Hepatocyte (in vitro differentiated cells): ENCODE data around the gene ATMIN. TPM values are rescaled to one million over a fixed set of nuclear protein-coding genes. Genes with fewer than 3 reads are reported as not detected.

Source experiments
- DNase-seq: peaks from one replicate; pipeline ENCODE4 v3.0.0-alpha.2; 2016; ENCODE audit warnings: low spot score
- H2AFZ ChIP-seq: fragments of 200-600 bp; sonication (generic); 2 replicates; pipeline ENCODE4 v1.6.0; 2016; ENCODE audit warnings: antibody characterized with exemption, mild to moderate bottlenecking
- H3K27ac ChIP-seq: fragments of 200-600 bp; sonication (generic); 2 replicates; pipeline ENCODE4 v1.5.1; 2016; ENCODE audit warnings: mild to moderate bottlenecking
- H3K27me3 ChIP-seq: fragments of 200-600 bp; sonication (generic); 2 replicates; pipeline ENCODE4 v1.6.1; 2016
- H3K36me3 ChIP-seq: fragments of 200-600 bp; sonication (generic); replicated peaks from 2 replicates; pipeline ENCODE4 v1.5.1; 2016; ENCODE audit warnings: low read depth; ENCODE audit not compliant: insufficient read depth
- H3K4me1 ChIP-seq: fragments of 200-600 bp; sonication (generic); 2 replicates; pipeline ENCODE4 v1.5.1; 2016; ENCODE audit warnings: mild to moderate bottlenecking, moderate library complexity; ENCODE audit not compliant: insufficient read depth
- H3K4me2 ChIP-seq: fragments of 200-600 bp; sonication (generic); 2 replicates; pipeline ENCODE4 v1.6.0; 2016
- H3K4me3 ChIP-seq: fragments of 200-600 bp; sonication (generic); 2 replicates; pipeline ENCODE4 v1.5.1; 2016; ENCODE audit warnings: mild to moderate bottlenecking
- H3K79me2 ChIP-seq: fragments of 200-600 bp; sonication (generic); 2 replicates; pipeline ENCODE4 v1.6.0; 2017; ENCODE audit warnings: mild to moderate bottlenecking
- H3K9me2 ChIP-seq: fragments of 200-600 bp; sonication (generic); replicated peaks from 2 replicates; pipeline ENCODE4 v1.6.0; 2017; ENCODE audit warnings: mild to moderate bottlenecking; ENCODE audit not compliant: insufficient read depth
- H3K9me3 ChIP-seq: fragments of 200-600 bp; sonication (generic); 2 replicates; pipeline ENCODE4 v1.5.1; 2016; ENCODE audit warnings: low read depth, mild to moderate bottlenecking
- H4K20me1 ChIP-seq: fragments of 200-600 bp; sonication (generic); 2 replicates; pipeline ENCODE4 v1.6.0; 2016; ENCODE audit warnings: mild to moderate bottlenecking; ENCODE audit not compliant: insufficient read depth, poor library complexity, severe bottlenecking
- CTCF ChIP-seq: fragments of 200-600 bp; sonication (generic); IDR thresholded peaks from 2 replicates; pipeline ENCODE4 v1.5.1; 2016; ENCODE audit warnings: antibody characterized with exemption, mild to moderate bottlenecking; ENCODE audit not compliant: poor library complexity
- EZH2 ChIP-seq: fragments of 200-600 bp; sonication (generic); IDR thresholded peaks from 2 replicates; pipeline ENCODE4 v1.6.1; 2016; ENCODE audit warnings: antibody characterized with exemption, mild to moderate bottlenecking, borderline replicate concordance
- EZH2phosphoT487 ChIP-seq: fragments of 200-600 bp; sonication (generic); IDR thresholded peaks from one replicate; pipeline ENCODE4 v1.6.1; 2018; ENCODE audit warnings: antibody characterized with exemption, mild to moderate bottlenecking, low read depth, moderate library complexity; ENCODE audit not compliant: unreplicated experiment, severe bottlenecking
- WGBS: methylation state at CpG from one replicate; pipeline ENCODE4 v1.1.6; 2016; ENCODE audit warnings: low lambda C conversion rate; ENCODE audit errors: missing lambda C conversion rate; 5-methylcytosine and 5-hydroxymethylcytosine counted together
- polyA plus RNA-seq: library from polyadenylated mRNA; unstranded; fragments of >200 nt; fragmentation: Nextera tagmentation; extraction: Ambion mirVana; gene quantifications from 2 replicates; pipeline ENCODE4 v1.2.1, GENCODE V29; 2016
- total RNA-seq: library from RNA; depleted of rRNA; stranded (reverse); fragments of >200 nt; gene quantifications from 2 replicates; pipeline ENCODE4 v1.2.3, GENCODE V29; 2014

The ATMIN gene
- total and polyA plus RNA-seq, 2 experiments from 2014 or later, result 30.7 to 58.4 TPM

GRCh38 chr16:81076566-81077075, 41.0 kb downstream of the ATMIN start:
- Histone ChIP-seq H4K20me1 (no peaks in the 10 kb centered on the region), H3K9me2 (no peaks in the 10 kb centered on the region), H2AFZ (peak overlapping the region; percentile 80), H3K27me3 (no peaks in the 10 kb centered on the region), H3K79me2 (no peaks in the 10 kb centered on the region), H3K4me2 (peak overlapping the region; percentile 92), H3K4me3 (peak overlapping the region; percentile 79), H3K4me1 (peaks cover 8% of the 10 kb centered on the region), H3K36me3 (no peaks in the 10 kb centered on the region), H3K27ac (peak overlapping the region; percentile 99), H3K9me3 (no peaks in the 10 kb centered on the region)
- no peak for TF ChIP-seq CTCF
- peak; percentile 93 for DNase-seq
- WGBS, result under 1% methylated on average over 26 of the region's 27 CpGs

GRCh38 chr16:81077076-81077940, 41.7 kb downstream of the ATMIN start, which contains the start of gene C16orf46:
Gene C16orf46, minus strand, starts transcription at chr16:81077238. Its CDS starts 13,283 bp downstream, at chr16:81063955.
- peaks cover 8% of the 10 kb centered on the region for H3K4me1 ChIP-seq
- H3K27ac ChIP-seq, result peak within 1 kb of the TSS; percentile 99
- H3K27me3 ChIP-seq, result no peaks in the 10 kb centered on the region
- H3K9me3 ChIP-seq, result no peaks in the 10 kb centered on the region
- H3K79me2 ChIP-seq, result no peaks in the 10 kb centered on the region
- DNase-seq, result peak; percentile 98
- 13% methylated on average over 56 of the region's 59 CpGs for WGBS
- H3K4me3 ChIP-seq, result peak within 1 kb of the TSS; percentile 79
- no peaks in the 10 kb centered on the region for H3K9me2 ChIP-seq
- H3K4me2 ChIP-seq, result peak within 1 kb of the TSS; percentile 92
- no peaks in the 10 kb centered on the region for H3K36me3 ChIP-seq
- H2AFZ ChIP-seq, result peak within 1 kb of the TSS; percentile 82
- TF ChIP-seq EZH2 (no peak), CTCF (no peak), EZH2phosphoT487 (no peak)
- H4K20me1 ChIP-seq, result no peaks in the 10 kb centered on the region

GRCh38 chr16:81080233-81080632, 44.6 kb downstream of the ATMIN start:
- 88% methylated on average over 1 of the region's 1 CpG for WGBS
- Histone ChIP-seq H3K9me2 (no peaks in the 10 kb centered on the region), H3K27me3 (no peaks in the 10 kb centered on the region), H3K4me1 (peaks cover 8% of the 10 kb centered on the region), H3K9me3 (no peaks in the 10 kb centered on the region), H3K4me2 (no peak overlapping the region), H3K79me2 (no peaks in the 10 kb centered on the region), H3K4me3 (no peak overlapping the region), H3K36me3 (no peaks in the 10 kb centered on the region), H4K20me1 (no peaks in the 10 kb centered on the region), H3K27ac (no peak overlapping the region), H2AFZ (no peak overlapping the region)
- no peak for TF ChIP-seq EZH2
- no peak for TF ChIP-seq EZH2phosphoT487
- no peak for TF ChIP-seq CTCF
- no peak for DNase-seq
